Measurements from ENCODE around the gene SYNRG.

The SYNRG gene, protein sequence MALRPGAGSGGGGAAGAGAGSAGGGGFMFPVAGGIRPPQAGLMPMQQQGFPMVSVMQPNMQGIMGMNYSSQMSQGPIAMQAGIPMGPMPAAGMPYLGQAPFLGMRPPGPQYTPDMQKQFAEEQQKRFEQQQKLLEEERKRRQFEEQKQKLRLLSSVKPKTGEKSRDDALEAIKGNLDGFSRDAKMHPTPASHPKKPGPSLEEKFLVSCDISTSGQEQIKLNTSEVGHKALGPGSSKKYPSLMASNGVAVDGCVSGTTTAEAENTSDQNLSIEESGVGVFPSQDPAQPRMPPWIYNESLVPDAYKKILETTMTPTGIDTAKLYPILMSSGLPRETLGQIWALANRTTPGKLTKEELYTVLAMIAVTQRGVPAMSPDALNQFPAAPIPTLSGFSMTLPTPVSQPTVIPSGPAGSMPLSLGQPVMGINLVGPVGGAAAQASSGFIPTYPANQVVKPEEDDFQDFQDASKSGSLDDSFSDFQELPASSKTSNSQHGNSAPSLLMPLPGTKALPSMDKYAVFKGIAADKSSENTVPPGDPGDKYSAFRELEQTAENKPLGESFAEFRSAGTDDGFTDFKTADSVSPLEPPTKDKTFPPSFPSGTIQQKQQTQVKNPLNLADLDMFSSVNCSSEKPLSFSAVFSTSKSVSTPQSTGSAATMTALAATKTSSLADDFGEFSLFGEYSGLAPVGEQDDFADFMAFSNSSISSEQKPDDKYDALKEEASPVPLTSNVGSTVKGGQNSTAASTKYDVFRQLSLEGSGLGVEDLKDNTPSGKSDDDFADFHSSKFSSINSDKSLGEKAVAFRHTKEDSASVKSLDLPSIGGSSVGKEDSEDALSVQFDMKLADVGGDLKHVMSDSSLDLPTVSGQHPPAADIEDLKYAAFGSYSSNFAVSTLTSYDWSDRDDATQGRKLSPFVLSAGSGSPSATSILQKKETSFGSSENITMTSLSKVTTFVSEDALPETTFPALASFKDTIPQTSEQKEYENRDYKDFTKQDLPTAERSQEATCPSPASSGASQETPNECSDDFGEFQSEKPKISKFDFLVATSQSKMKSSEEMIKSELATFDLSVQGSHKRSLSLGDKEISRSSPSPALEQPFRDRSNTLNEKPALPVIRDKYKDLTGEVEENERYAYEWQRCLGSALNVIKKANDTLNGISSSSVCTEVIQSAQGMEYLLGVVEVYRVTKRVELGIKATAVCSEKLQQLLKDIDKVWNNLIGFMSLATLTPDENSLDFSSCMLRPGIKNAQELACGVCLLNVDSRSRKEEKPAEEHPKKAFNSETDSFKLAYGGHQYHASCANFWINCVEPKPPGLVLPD (N-terminal part only)

DNA sequence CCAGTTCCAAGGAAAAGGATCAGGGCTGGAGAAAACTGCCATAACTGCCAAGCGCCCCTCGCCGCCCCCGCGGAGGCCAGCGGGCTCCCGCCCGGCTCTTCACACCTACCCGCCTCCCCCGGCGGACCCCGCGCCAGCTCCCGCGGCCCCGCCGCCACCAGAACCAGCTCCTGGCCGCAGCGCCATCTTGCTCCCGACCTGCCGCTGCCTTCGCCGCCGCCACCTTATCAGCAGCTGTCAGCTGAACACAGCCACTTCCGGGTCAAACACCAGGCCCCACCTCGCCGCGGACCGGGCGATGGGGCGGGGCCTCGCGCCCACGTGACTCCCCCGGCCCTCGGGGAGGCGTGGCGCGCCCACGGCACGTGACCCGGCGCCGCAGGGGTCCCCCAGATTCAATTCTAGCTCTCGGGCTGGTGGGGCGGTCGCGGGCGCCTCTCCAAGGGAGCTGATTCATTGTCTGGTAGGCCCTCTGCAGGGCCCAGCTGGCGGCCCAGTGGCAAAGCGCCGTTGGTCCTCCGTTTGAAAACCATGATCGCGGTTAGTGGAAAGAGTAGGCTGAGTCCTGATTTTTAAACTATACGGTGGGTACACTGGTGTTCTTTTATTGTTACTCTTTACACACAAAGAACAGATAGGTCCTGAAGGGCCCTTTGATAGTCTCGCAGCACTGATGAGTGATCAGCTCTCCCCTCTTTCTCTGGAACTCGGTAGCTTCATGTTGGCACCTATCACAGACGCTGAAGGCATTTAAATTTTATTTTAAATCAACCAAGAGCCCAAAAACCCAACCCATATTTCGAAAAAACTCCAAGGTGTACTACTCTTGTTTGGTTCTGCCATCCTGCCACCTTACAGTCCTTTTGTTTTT lies at the start of gene SYNRG:
Gene SYNRG (minus strand): TSS at position 249 of the 871 bp plus-strand sequence. CDS start 63 bp downstream, at position 186.
- TF ChIP-seq, protein P1, sequence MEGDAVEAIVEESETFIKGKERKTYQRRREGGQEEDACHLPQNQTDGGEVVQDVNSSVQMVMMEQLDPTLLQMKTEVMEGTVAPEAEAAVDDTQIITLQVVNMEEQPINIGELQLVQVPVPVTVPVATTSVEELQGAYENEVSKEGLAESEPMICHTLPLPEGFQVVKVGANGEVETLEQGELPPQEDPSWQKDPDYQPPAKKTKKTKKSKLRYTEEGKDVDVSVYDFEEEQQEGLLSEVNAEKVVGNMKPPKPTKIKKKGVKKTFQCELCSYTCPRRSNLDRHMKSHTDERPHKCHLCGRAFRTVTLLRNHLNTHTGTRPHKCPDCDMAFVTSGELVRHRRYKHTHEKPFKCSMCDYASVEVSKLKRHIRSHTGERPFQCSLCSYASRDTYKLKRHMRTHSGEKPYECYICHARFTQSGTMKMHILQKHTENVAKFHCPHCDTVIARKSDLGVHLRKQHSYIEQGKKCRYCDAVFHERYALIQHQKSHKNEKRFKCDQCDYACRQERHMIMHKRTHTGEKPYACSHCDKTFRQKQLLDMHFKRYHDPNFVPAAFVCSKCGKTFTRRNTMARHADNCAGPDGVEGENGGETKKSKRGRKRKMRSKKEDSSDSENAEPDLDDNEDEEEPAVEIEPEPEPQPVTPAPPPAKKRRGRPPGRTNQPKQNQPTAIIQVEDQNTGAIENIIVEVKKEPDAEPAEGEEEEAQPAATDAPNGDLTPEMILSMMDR (IDR thresholded peaks at IDR 0.05; ENCODE audit: borderline replicate concordance, control extremely low read depth, extremely low read depth, insufficient read depth, missing control alignments): no peak
- DNase-seq (ENCODE audit: low spot score): peak; percentile 100
- in situ Hi-C loops (cut with MboI; ENCODE audit: low sequenced_read_pairs, unreplicated experiment): no loop called here

DNA sequence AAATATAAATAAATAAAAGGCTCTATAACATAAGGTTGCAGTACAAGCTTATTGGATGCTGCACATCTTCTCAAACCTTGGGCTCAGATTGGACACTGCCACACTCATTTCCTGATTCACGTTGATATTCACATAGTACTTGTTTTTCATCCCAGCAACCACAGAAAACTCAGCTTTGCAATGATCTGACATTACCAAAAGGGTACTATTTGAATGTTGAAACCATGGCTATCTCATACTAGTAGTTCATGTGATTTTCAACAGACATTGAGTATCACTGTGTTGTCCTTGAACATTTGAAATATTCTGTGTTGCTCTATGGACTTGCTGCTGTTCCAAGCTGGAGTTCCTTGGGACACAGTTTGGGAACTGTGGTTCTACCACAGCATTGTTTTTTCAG lies 48.0 kb upstream of the SYNRG start:
- TF ChIP-seq, protein P1 (IDR thresholded peaks at IDR 0.05; ENCODE audit: borderline replicate concordance, control extremely low read depth, extremely low read depth, insufficient read depth, missing control alignments): no peak
- in situ Hi-C loops (cut with MboI; ENCODE audit: low sequenced_read_pairs, unreplicated experiment): no loop called here
- no peak for DNase-seq (ENCODE audit: low spot score)

DNA sequence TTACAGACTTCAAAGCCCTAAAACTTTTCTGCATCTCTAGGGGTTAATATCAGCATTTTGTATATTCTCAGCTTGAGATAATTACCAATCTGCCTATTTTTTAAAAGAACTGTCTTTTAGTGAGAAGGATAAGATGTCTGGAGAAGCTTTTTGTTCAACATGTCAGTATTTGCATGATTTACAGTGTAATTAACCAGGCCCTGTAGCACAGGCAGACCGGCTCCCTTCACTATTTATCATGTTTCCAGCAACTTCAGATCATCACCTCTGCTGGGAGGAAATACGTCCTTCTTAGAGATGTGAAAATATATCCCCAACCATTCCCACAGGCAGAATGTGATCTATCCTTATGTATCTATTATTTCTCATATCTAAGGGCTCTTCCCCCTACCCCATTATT lies 42.6 kb upstream of the SYNRG start:
- TF ChIP-seq, protein P1 (IDR thresholded peaks at IDR 0.05; ENCODE audit: borderline replicate concordance, control extremely low read depth, extremely low read depth, insufficient read depth, missing control alignments): no peak
- DNase-seq (ENCODE audit: low spot score): no peak
- in situ Hi-C loops (cut with MboI; ENCODE audit: low sequenced_read_pairs, unreplicated experiment): no loop called here

DNA sequence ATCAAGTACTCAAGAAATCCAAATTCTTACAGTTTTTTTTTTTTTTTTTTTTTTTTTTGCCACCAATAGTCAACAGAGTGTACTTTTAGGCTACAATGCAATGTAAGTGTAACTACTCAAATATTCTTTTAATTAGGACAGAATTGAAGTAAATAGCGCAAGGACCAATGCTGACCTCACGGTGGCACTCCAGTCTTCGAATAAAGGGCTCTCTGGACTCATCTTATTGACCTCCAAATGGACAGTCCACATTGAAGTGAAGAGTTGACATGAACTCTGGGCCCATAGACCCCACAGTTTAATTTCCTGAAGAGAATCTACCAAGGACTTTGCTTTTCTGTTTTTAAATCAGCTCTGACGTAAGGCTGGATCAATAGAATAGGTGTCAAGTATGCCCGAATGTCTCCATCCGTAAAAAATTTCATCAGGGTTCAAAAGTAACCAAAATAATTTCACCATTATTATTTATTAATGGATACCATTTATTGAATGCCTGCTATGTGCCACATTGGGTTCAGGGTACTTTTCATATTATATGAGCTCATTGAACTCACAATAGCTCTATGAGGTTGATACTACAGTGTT lies 41.3 kb upstream of the SYNRG start:
- peak; percentile 34 for DNase-seq (ENCODE audit: low spot score)
- TF ChIP-seq, protein P1 (IDR thresholded peaks at IDR 0.05; ENCODE audit: borderline replicate concordance, control extremely low read depth, extremely low read depth, insufficient read depth, missing control alignments): peak; percentile 44
- in situ Hi-C loops (cut with MboI; ENCODE audit: low sequenced_read_pairs, unreplicated experiment): no loop called here

DNA sequence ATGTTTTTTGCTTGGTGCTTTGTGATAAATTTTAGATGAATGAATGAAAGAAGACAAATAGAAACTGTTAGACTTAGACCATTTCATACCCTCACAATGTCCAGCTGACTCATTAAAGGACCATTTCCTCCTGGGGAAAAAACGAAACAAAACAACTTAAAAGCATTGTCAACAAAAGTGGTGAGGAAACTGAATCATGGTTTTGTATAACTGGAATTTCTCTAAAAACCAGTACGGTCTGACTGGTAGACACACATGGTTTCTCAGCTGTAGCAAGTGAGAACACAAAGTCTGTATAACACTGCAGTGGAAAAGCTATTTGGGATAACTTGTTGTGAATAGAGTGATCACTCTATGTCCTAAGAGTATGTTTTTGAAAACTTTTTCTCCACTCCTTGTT lies 39.3 kb upstream of the SYNRG start:
- in situ Hi-C loops (cut with MboI; ENCODE audit: low sequenced_read_pairs, unreplicated experiment): no loop called here
- TF ChIP-seq, protein P1 (IDR thresholded peaks at IDR 0.05; ENCODE audit: borderline replicate concordance, control extremely low read depth, extremely low read depth, insufficient read depth, missing control alignments): no peak

More for the DNA sequence above, 39.3 kb upstream of the SYNRG start:
- no peak for DNase-seq (ENCODE audit: low spot score)

All from GM13976 (cell line).